Esophagus muscularis mucosa (tissue), 3 donors: Measurements from ENCODE around the gene IKZF1.

ENCODE experiments used
- CTCF ChIP-seq, 3 experiments: fragments of 200-600 bp in 2 of 3; fragments of 450-650 bp in 1 of 3; sonication (generic) in 2 of 3; IDR thresholded peaks; one replicate each; pipeline ENCODE4 v1.5.1; 2017 to 2019; ENCODE audit warnings: antibody characterized with exemption in 3 of 3, mild to moderate bottlenecking in 2 of 3, moderate library complexity in 1 of 3
- POLR2A ChIP-seq: fragments of 450-650 bp; IDR thresholded peaks from one replicate; pipeline ENCODE4 v1.6.1; 2017; ENCODE audit warnings: antibody characterized with exemption, moderate library complexity, mild to moderate bottlenecking, low read depth

- no peak for TF ChIP-seq CTCF (IDR thresholded peaks at IDR 0.05)
- no peak for TF ChIP-seq POLR2A
Measured at GRCh38 chr7:50334341-50334994, 30.0 kb downstream of the IKZF1 start.
